ENCODE data around the gene IL32.

DNA sequence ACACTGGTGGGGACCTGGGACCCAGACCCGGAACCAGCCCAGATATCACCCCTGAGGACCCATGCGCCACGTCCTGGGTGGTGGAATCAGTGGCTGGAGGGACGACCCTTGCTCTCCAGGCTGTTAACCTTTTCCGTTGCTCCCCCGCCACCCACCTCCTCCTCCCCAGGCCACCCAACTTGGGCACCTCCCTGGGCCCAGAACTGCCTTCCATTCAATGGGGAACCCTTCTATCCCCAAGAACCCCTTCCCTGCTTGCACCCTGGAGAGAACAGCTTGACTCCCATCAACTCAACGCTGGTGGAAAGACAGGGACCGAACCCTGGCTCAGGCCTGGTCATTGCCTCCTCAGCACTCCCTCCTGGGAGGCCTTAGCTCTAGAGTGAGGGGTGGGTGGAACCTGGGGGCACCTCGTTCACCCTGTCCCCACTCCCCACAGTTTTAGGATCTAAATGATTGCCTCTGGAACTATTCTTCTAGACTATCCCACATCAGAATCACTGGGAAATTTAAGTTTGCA is 5.7 kb upstream of the IL32 start:
- no peak for TF ChIP-seq REST (IDR thresholded peaks at IDR 0.05; ENCODE audit: low read depth)
- no peak for TF ChIP-seq TAF1 (IDR thresholded peaks at IDR 0.05; ENCODE audit: low read depth)
- TF ChIP-seq CREB1 (IDR thresholded peaks at IDR 0.05; ENCODE audit: low read depth) = no peak
- TF ChIP-seq ZBTB7A (IDR thresholded peaks at IDR 0.05; ENCODE audit: low read depth) = no peak
- TF ChIP-seq, protein P1, sequence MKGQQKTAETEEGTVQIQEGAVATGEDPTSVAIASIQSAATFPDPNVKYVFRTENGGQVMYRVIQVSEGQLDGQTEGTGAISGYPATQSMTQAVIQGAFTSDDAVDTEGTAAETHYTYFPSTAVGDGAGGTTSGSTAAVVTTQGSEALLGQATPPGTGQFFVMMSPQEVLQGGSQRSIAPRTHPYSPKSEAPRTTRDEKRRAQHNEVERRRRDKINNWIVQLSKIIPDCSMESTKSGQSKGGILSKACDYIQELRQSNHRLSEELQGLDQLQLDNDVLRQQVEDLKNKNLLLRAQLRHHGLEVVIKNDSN (IDR thresholded peaks at IDR 0.05) = no peak
- TF ChIP-seq FOXM1 (IDR thresholded peaks at IDR 0.05; ENCODE audit: borderline replicate concordance, low read depth) = no peak

All from Ishikawa (cell line).